Thymus (tissue), 11 donors: ENCODE data around the gene DEFB116. TPM values are rescaled to one million over a fixed set of nuclear protein-coding genes. Genes with fewer than 3 reads are reported as not detected.

ENCODE experiments used
- DNase-seq, 9 donors: peaks; one replicate each; pipeline ENCODE4 v3.0.0-alpha.2; 2013; ENCODE audit warnings: low spot score in 9 of 9, low read depth in 6 of 9, missing footprints in 1 of 9
- H3K27ac ChIP-seq, 2 donors: one replicate each; pipeline ENCODE4 v1.5.1; 2013; ENCODE audit warnings: control low read depth in 1 of 2, low read depth in 1 of 2, low read length in 1 of 2, mild to moderate bottlenecking in 1 of 2, moderate library complexity in 1 of 2
- H3K27me3 ChIP-seq, 2 donors: one replicate each; pipeline ENCODE4 v1.5.1; 2013; ENCODE audit warnings: low read length in 1 of 2; ENCODE audit not compliant: control insufficient read depth in 2 of 2, insufficient read depth in 1 of 2
- H3K36me3 ChIP-seq, 2 donors: one replicate each; pipeline ENCODE4 v1.5.1; 2013; ENCODE audit warnings: low read length in 1 of 2, mild to moderate bottlenecking in 1 of 2, moderate library complexity in 1 of 2; ENCODE audit not compliant: control insufficient read depth in 2 of 2, insufficient read depth in 2 of 2
- H3K4me1 ChIP-seq, 2 donors: one replicate each; pipeline ENCODE4 v1.5.1; 2013; ENCODE audit warnings: low read length in 2 of 2; ENCODE audit not compliant: control insufficient read depth in 2 of 2, insufficient read depth in 2 of 2
- H3K4me3 ChIP-seq, 2 donors: one replicate each; pipeline ENCODE4 v1.5.1; 2013; ENCODE audit warnings: low read length in 2 of 2, control low read depth in 1 of 2, mild to moderate bottlenecking in 1 of 2
- H3K9me3 ChIP-seq, 2 donors: one replicate each; pipeline ENCODE4 v1.5.1; 2013; ENCODE audit warnings: low read length in 1 of 2, mild to moderate bottlenecking in 1 of 2; ENCODE audit not compliant: control insufficient read depth in 2 of 2, insufficient read depth in 1 of 2
- WGBS: extraction: QIAGEN DNeasy Blood & Tissue Kit; methylation state at CpG from one replicate; pipeline ENCODE4 v1.1.7; 2013; 5-methylcytosine and 5-hydroxymethylcytosine counted together
- polyA plus RNA-seq: library from polyadenylated mRNA; stranded (reverse); fragments of 200-250 nt; gene quantifications from one replicate; pipeline ENCODE4 v1.2.3, GENCODE V29; 2013
- total RNA-seq: library from RNA; stranded (reverse); fragments of 120-200 nt; gene quantifications from one replicate; pipeline ENCODE4 v1.2.4, GENCODE V29; 2013
- donor health status: healthy.

DEFB116 gene
- total and polyA plus RNA-seq, 2 donors = not detected

DNA sequence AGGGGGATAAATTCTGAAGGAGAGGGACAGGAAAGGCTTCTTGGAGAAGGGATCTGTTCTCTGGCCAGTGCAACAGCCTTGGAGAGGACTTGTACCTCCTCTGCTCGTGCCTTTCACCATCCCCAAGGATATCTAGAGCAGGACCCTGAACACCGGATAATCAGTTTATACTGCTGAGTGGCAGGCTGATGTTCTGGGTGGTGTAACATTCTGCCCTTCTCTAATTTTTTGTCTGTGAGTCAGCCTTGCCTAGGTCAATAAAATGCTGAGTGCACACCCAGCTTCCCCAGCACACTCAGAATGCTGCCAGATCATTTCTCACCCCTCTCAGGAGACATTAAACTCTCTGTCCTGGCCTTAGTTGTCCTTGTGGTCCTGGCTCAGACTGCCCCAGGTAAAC, 51.0 kb downstream of the DEFB116 start, which contains the start of gene DEFB115:
Gene DEFB115 (plus strand): TSS at position 301 of the 400 bp plus-strand sequence. CDS start 0 bp downstream, at position 301.
- DNase-seq = no peak
- Histone ChIP-seq H3K36me3 (no peaks in the 10 kb centered on the region), H3K9me3 (peaks cover 0 to 5% of the 10 kb centered on the region in 2 donors), H3K27me3 (no peaks in the 10 kb centered on the region), H3K27ac (no peak within 1 kb of the TSS), H3K4me3 (no peak within 1 kb of the TSS), H3K4me1 (no peaks in the 10 kb centered on the region)
- WGBS = 47% methylated on average over 2 of the region's 2 CpGs

DNA sequence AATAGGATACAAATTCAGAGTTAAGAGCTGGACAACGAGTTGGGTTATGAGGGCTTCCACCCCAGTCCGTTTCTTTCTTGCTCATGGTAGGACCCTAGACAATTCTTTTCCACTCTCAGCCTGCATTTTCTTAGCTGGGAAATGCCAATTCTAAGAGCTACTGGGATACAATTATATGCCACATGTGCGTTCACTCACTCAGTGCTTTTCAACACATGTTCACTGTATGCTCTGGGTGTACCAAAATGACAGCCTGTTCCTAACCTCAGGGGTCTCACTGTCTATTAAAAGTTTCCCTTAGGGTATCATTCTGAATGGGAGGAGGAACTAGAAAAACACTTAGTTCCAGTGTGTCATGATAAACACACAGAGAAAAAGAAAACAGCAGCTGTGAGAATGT, 51.4 kb downstream of the DEFB116 start:
- DNase-seq = no peak
- Histone ChIP-seq H3K4me3 (no peak overlapping the region), H3K27ac (no peak overlapping the region), H3K27me3 (no peaks in the 10 kb centered on the region), H3K4me1 (no peaks in the 10 kb centered on the region), H3K9me3 (peaks cover 0 to 5% of the 10 kb centered on the region in 2 donors), H3K36me3 (no peaks in the 10 kb centered on the region)
- 52% methylated on average over 3 of the region's 3 CpGs for whole genome bisulfite sequencing

Other genes starting within 250 kb of the DEFB116 start
- not detected for gene DEFB115, start 50.9 kb downstream of the DEFB116 start, total RNA-seq
- gene DEFB115, start 50.9 kb downstream of the DEFB116 start, polyA plus RNA-seq = not detected
- gene DEFB118, start 60.0 kb upstream of the DEFB116 start, total RNA-seq = not detected
- gene DEFB118, start 60.0 kb upstream of the DEFB116 start, polyA plus RNA-seq = 0.05 TPM
- gene DEFB119, start 82.0 kb upstream of the DEFB116 start, total RNA-seq = not detected
- not detected for gene DEFB119, start 82.0 kb upstream of the DEFB116 start, polyA plus RNA-seq
- gene DEFB121, start 97.6 kb upstream of the DEFB116 start, total RNA-seq = not detected
- gene DEFB121, start 97.6 kb upstream of the DEFB116 start, polyA plus RNA-seq = not detected
- gene DEFB123, start 132.0 kb upstream of the DEFB116 start, total RNA-seq = not detected
- gene DEFB123, start 132.0 kb upstream of the DEFB116 start, polyA plus RNA-seq = not detected
- not detected for gene DEFB124, start 166.5 kb upstream of the DEFB116 start, total RNA-seq
- gene DEFB124, start 166.5 kb upstream of the DEFB116 start, polyA plus RNA-seq = 0.23 TPM
- gene REM1, start 166.7 kb upstream of the DEFB116 start, total RNA-seq = 0.99 TPM
- gene REM1, start 166.7 kb upstream of the DEFB116 start, polyA plus RNA-seq = 1.2 TPM
- gene HM13, start 205.9 kb upstream of the DEFB116 start, total RNA-seq = 23.9 TPM
- gene HM13, start 205.9 kb upstream of the DEFB116 start, polyA plus RNA-seq = 87.5 TPM